GM10248 (cell line): ENCODE data around the gene PTGFRN.

Source experiments
- CTCF ChIA-PET: fragments of 300-600 bp; sonication (Branson Sonifier 250); formaldehyde crosslinking; extraction: SDS; loops from one replicate; lab custom pipeline; 2021; ENCODE audit warnings: antibody characterized with exemption; lab: Yijun Ruan, JAX
- POLR2A ChIA-PET: fragments of 350-650 bp; sonication (Branson Sonifier 250); formaldehyde crosslinking; extraction: SDS; loops from one replicate; lab custom pipeline; 2020; ENCODE audit warnings: antibody characterized with exemption; lab: Yijun Ruan, JAX
- DNase-seq: peaks from one replicate; pipeline ENCODE4 v3.0.0; 2012; ENCODE audit errors: extremely low spot score
- CTCF ChIP-seq: IDR thresholded peaks from 2 replicates; pipeline ENCODE4 v1.5.1; 2012; ENCODE audit warnings: mild to moderate bottlenecking, low read depth; ENCODE audit errors: extremely low read depth, missing control alignments, control extremely low read depth

The PTGFRN gene

GRCh38 chr1:117033772-117034171 is 124.1 kb downstream of the PTGFRN start:
- DNase-seq, result no peak
- POLR2A ChIA-PET, result interaction anchor here (0.5 kb wide), 1 partner anchor 241 kb away, joined by 3 read pairs; no protein-coding TSS in a partner anchor
- CTCF ChIA-PET, result no interaction called here
- TF ChIP-seq CTCF, result no peak

DNA sequence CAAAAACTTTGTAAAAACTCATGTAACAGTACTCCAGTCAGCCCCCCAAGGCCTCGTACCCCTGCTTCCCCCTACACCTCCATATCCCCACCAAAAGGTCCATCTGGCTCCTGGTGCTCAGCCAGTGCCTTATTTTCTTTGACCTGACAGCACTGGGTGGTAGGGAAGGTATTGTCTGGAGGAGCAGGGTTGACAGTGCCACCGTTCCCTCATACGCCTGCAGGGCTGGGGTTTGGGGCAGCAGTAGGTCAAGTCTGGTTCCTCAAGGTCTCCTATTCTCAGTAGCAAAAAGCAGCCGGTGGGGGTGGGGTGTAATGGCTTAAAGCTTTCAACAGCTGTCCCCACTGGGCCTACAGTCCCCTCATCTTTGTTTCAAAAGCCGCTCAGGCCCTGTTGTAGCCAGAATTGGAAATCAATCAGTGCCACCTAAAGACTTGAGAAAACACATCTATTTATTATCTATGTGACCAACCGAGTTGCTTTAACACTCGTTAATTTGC is 125.1 kb downstream of the PTGFRN start:
- DNase-seq, result no peak
- TF ChIP-seq CTCF, result no peak
- POLR2A ChIA-PET, result no interaction called here
- CTCF ChIA-PET, result no interaction called here

GRCh38 chr1:117036018-117036461 is 126.3 kb downstream of the PTGFRN start:
- POLR2A ChIA-PET, result no interaction called here

GRCh38 chr1:117037802-117038201 is 128.1 kb downstream of the PTGFRN start:
- no peak for TF ChIP-seq CTCF
- POLR2A ChIA-PET, result no interaction called here
- no peak for DNase-seq
- CTCF ChIA-PET, result interaction anchor here (0.8 to 1.7 kb wide), 4 partner anchors 10 to 301 kb away, joined by 3 to 5 read pairs (median 4); no protein-coding TSS in a partner anchor

More at GRCh38 chr1:117036018-117036461, 126.3 kb downstream of the PTGFRN start:
- DNase-seq, result no peak
- CTCF ChIA-PET, result no interaction called here
- no peak for TF ChIP-seq CTCF

DNA sequence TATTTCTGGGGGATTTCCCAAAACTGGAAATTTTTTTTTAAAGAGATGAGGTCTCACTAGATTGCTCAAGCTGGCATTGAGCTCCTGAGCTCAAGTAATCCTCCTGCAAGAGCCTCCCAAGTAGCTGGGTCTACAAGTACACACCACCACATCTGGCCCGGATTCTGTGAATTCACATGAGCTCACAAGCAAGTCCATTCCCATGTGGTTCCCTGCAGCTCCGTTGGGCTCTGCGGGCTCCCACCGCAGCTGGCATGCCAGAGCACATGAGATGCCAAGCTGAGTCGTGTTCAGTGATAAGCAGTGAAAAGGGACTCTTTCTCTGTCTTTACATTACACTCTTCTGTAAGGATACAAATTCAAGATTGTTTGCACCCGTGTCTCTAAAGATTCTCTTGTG is 128.5 kb downstream of the PTGFRN start:
- TF ChIP-seq CTCF, result no peak
- POLR2A ChIA-PET, result no interaction called here
- CTCF ChIA-PET, result interaction anchor here (0.8 to 1.7 kb wide), 4 partner anchors 10 to 301 kb away, joined by 3 to 5 read pairs (median 4); no protein-coding TSS in a partner anchor
- DNase-seq, result no peak
